OCI-M1 (cell line): ENCODE measurements around the gene IQSEC1.
"Not testable (repeated sequence)": the region's sequence is repeated elsewhere in the genome, so short reads cannot be mapped to it uniquely, and the experiment has no call there.

ENCODE experiments used
- DNase-seq: peaks from one replicate; lab custom pipeline; 2025; lab: John Stamatoyannopoulos, UW

IQSEC1 gene

GRCh38 chr3:12893247-12893646 lies 180.0 kb downstream of the IQSEC1 start:
- no peak for DNase-seq

GRCh38 chr3:12892840-12893189 lies 180.4 kb downstream of the IQSEC1 start:
- DNase-seq: no peak

GRCh38 chr3:12891985-12892839 lies 181.0 kb downstream of the IQSEC1 start:
- peak; percentile 79 for DNase-seq

- no peak for DNase-seq
These were observed 181.7 kb downstream of the IQSEC1 start for GRCh38 chr3:12891391-12891984.

GRCh38 chr3:12890610-12891390 lies 182.4 kb downstream of the IQSEC1 start:
- peak; percentile 48 for DNase-seq

GRCh38 chr3:12886736-12887135 lies 186.5 kb downstream of the IQSEC1 start:
- no peak for DNase-seq

GRCh38 chr3:12886106-12886679 lies 187.0 kb downstream of the IQSEC1 start:
- DNase-seq: peak; percentile 36

GRCh38 chr3:12885583-12885930 lies 187.7 kb downstream of the IQSEC1 start:
- DNase-seq: no peak

GRCh38 chr3:12884790-12885582 lies 188.2 kb downstream of the IQSEC1 start:
- no peak for DNase-seq

- DNase-seq: no peak
These were observed 189.0 kb downstream of the IQSEC1 start for GRCh38 chr3:12884186-12884680.

- DNase-seq: no peak
These were observed 190.6 kb downstream of the IQSEC1 start for GRCh38 chr3:12882336-12883310.

- DNase-seq: not testable (repeated sequence)
These were observed 191.4 kb downstream of the IQSEC1 start for GRCh38 chr3:12881858-12882257.

GRCh38 chr3:12879191-12879815 lies 193.9 kb downstream of the IQSEC1 start:
- peak; percentile 65 for DNase-seq

- peak; percentile 88 for DNase-seq
These were observed 194.5 kb downstream of the IQSEC1 start for GRCh38 chr3:12878758-12879157.

GRCh38 chr3:12878141-12878574 lies 195.1 kb downstream of the IQSEC1 start:
- no peak for DNase-seq

GRCh38 chr3:12877040-12877439 lies 196.2 kb downstream of the IQSEC1 start:
- DNase-seq: no peak

GRCh38 chr3:12875857-12876836 lies 197.1 kb downstream of the IQSEC1 start:
- no peak for DNase-seq

GRCh38 chr3:12871404-12871983 lies 201.7 kb downstream of the IQSEC1 start:
- no peak for DNase-seq
